Measurements from ENCODE around the gene SMLR1.

DNA sequence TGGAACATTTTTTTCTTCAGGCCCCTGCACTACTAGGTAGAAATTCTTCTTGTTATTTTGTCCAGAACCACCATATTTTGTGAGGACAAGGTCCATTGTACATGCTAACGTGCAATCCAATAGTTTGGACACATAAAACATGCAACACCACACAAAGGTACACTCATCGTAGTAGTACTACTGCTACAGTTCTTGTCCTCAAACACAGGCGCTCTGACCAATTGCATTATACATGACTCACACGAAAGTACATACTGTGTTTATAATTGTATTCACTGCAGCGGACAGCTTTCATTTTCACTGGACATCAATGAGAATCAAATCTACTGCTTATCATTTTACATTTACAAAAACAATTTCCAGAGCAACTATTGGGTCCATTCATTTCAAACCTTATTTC lies 15.3 kb upstream of the SMLR1 start:
- TF ChIP-seq, protein P1, sequence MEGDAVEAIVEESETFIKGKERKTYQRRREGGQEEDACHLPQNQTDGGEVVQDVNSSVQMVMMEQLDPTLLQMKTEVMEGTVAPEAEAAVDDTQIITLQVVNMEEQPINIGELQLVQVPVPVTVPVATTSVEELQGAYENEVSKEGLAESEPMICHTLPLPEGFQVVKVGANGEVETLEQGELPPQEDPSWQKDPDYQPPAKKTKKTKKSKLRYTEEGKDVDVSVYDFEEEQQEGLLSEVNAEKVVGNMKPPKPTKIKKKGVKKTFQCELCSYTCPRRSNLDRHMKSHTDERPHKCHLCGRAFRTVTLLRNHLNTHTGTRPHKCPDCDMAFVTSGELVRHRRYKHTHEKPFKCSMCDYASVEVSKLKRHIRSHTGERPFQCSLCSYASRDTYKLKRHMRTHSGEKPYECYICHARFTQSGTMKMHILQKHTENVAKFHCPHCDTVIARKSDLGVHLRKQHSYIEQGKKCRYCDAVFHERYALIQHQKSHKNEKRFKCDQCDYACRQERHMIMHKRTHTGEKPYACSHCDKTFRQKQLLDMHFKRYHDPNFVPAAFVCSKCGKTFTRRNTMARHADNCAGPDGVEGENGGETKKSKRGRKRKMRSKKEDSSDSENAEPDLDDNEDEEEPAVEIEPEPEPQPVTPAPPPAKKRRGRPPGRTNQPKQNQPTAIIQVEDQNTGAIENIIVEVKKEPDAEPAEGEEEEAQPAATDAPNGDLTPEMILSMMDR (IDR thresholded peaks at IDR 0.05): no peak
- TF ChIP-seq POLR2A (IDR thresholded peaks at IDR 0.05): no peak

All from uterus (tissue), 2 donors.